GM11168 (cell line): ENCODE results near the gene TRIM43.
"Not testable (repeated sequence)": the region's sequence is repeated elsewhere in the genome, so short reads cannot be mapped to it uniquely, and the experiment has no call there.

Experiments
- in situ Hi-C: fragments of 300-500 bp; cut with MboI; formaldehyde crosslinking; loops from one replicate; pipeline ENCODE4 v1.12.0; 2022; ENCODE audit warnings: low sequenced_read_pairs; ENCODE audit not compliant: unreplicated experiment

TRIM43 gene

GRCh38 chr2:95640515-95641288 is 48.9 kb downstream of the TRIM43 start:
- in situ Hi-C loops = not testable (repeated sequence)

- in situ Hi-C loops = not testable (repeated sequence)
Measured at GRCh38 chr2:95641289-95641575, 49.4 kb downstream of the TRIM43 start.

GRCh38 chr2:95641787-95642186 is 50.0 kb downstream of the TRIM43 start:
- in situ Hi-C loops = not testable (repeated sequence)

GRCh38 chr2:95642360-95642759 is 50.6 kb downstream of the TRIM43 start:
- in situ Hi-C loops = not testable (repeated sequence)

GRCh38 chr2:95642951-95643350 is 51.1 kb downstream of the TRIM43 start:
- in situ Hi-C loops = not testable (repeated sequence)

- in situ Hi-C loops = not testable (repeated sequence)
Measured at GRCh38 chr2:95645312-95645711, 53.5 kb downstream of the TRIM43 start.

GRCh38 chr2:95646274-95646994 is 54.6 kb downstream of the TRIM43 start:
- in situ Hi-C loops = not testable (repeated sequence)

- in situ Hi-C loops = not testable (repeated sequence)
Measured at GRCh38 chr2:95648894-95649544, 57.2 kb downstream of the TRIM43 start.
